ENCODE data around the gene ITPRIPL2. TPM values are rescaled to one million over a fixed set of nuclear protein-coding genes. Genes with fewer than 3 reads are reported as not detected.

Gene ITPRIPL2
- polyA plus RNA-seq, 1 donor (not counting 4 experiments of a cell fraction or from before 2014, with no cell fraction given): 5.9 TPM

GRCh38 chr16:19119564-19119963, 5.8 kb downstream of the ITPRIPL2 start:
- H4K20me1 ChIP-seq (ENCODE audit: control insufficient read depth, extremely low read depth, insufficient read depth, low read length): peaks cover 4% of the 10 kb centered on the region
- dilution Hi-C loops (cut with MboI; ENCODE audit: extremely low pct_ligation_motif_present, low sequenced_read_pairs): no loop called here
- peaks cover 5% of the 10 kb centered on the region for H3K79me2 ChIP-seq (ENCODE audit: control insufficient read depth, insufficient read depth, low read length)
- H3K9ac ChIP-seq (ENCODE audit: control insufficient read depth, extremely low read depth, insufficient read depth, low read length): peak overlapping the region; percentile 70
- no peaks in the 10 kb centered on the region for H3K27me3 ChIP-seq (ENCODE audit: control insufficient read depth, extremely low read depth, insufficient read depth, low read length)
- H3K4me3 ChIP-seq (ENCODE audit: control insufficient read depth in 2 of 3, extremely low read depth in 1 of 3, insufficient read depth in 2 of 3, low read depth in 1 of 3, low read length in 3 of 3): peak overlapping the region in 2 of 3 experiments; percentile 39 to 45
- no peaks in the 10 kb centered on the region for H3K36me3 ChIP-seq (ENCODE audit: control insufficient read depth in 2 of 2, extremely low read depth in 1 of 2, insufficient read depth in 2 of 2, low read length in 2 of 2)
- H3K4me2 ChIP-seq (ENCODE audit: control insufficient read depth, extremely low read depth, insufficient read depth, low read depth, low read length): peak overlapping the region; percentile 77
- TF ChIP-seq EZH2 (IDR thresholded peaks at IDR 0.05; ENCODE audit: low read length): no peak
- TF ChIP-seq CTCF (optimal IDR thresholded peaks at IDR 0.05 in 1 of 3, IDR thresholded peaks at IDR 0.05 in 1 of 3, conservative IDR thresholded peaks at IDR 0.05 in 1 of 3; ENCODE audit: extremely low read depth in 1 of 3, insufficient read depth in 2 of 3, low read length in 3 of 3): no peak
- H2AFZ ChIP-seq (ENCODE audit: control insufficient read depth, low read length): no peak overlapping the region
- no peaks in the 10 kb centered on the region for H3K9me3 ChIP-seq (ENCODE audit: control insufficient read depth, low read depth, low read length)
- DNase-seq (ENCODE audit: low read depth, low spot score) (no peak), FAIRE-seq (no peak)
- peak overlapping the region; percentile 68 for H3K27ac ChIP-seq (ENCODE audit: control insufficient read depth, insufficient read depth, low read length)
- H3K9me1 ChIP-seq (ENCODE audit: control insufficient read depth, extremely low read depth, insufficient read depth, low read length): peaks cover 6% of the 10 kb centered on the region
- peaks cover 63% of the 10 kb centered on the region for H3K4me1 ChIP-seq (ENCODE audit: control insufficient read depth, extremely low read depth, insufficient read depth, low read length)

GRCh38 chr16:19123535-19124178, 9.9 kb downstream of the ITPRIPL2 start:
- TF ChIP-seq EZH2 (IDR thresholded peaks at IDR 0.05; ENCODE audit: low read length): no peak
- no peak for TF ChIP-seq CTCF (optimal IDR thresholded peaks at IDR 0.05 in 1 of 3, IDR thresholded peaks at IDR 0.05 in 1 of 3, conservative IDR thresholded peaks at IDR 0.05 in 1 of 3; ENCODE audit: extremely low read depth in 1 of 3, insufficient read depth in 2 of 3, low read length in 3 of 3)
- dilution Hi-C loops (cut with MboI; ENCODE audit: extremely low pct_ligation_motif_present, low sequenced_read_pairs): no loop called here
- Histone ChIP-seq H3K27ac (ENCODE audit: control insufficient read depth, insufficient read depth, low read length) (no peak overlapping the region), H3K9me1 (ENCODE audit: control insufficient read depth, extremely low read depth, insufficient read depth, low read length) (peaks cover 6% of the 10 kb centered on the region), H3K9ac (ENCODE audit: control insufficient read depth, extremely low read depth, insufficient read depth, low read length) (no peak overlapping the region), H4K20me1 (ENCODE audit: control insufficient read depth, extremely low read depth, insufficient read depth, low read length) (peaks cover 4% of the 10 kb centered on the region), H3K4me3 (ENCODE audit: control insufficient read depth in 2 of 3, extremely low read depth in 1 of 3, insufficient read depth in 2 of 3, low read depth in 1 of 3, low read length in 3 of 3) (no peak overlapping the region), H2AFZ (ENCODE audit: control insufficient read depth, low read length) (no peak overlapping the region), H3K27me3 (ENCODE audit: control insufficient read depth, extremely low read depth, insufficient read depth, low read length) (no peaks in the 10 kb centered on the region), H3K79me2 (ENCODE audit: control insufficient read depth, insufficient read depth, low read length) (no peaks in the 10 kb centered on the region), H3K4me2 (ENCODE audit: control insufficient read depth, extremely low read depth, insufficient read depth, low read depth, low read length) (no peak overlapping the region), H3K36me3 (ENCODE audit: control insufficient read depth in 2 of 2, extremely low read depth in 1 of 2, insufficient read depth in 2 of 2, low read length in 2 of 2) (no peaks in the 10 kb centered on the region), H3K9me3 (ENCODE audit: control insufficient read depth, low read depth, low read length) (no peaks in the 10 kb centered on the region), H3K4me1 (ENCODE audit: control insufficient read depth, extremely low read depth, insufficient read depth, low read length) (peaks cover 33% of the 10 kb centered on the region)
- DNase-seq (ENCODE audit: low read depth, low spot score) (no peak), FAIRE-seq (no peak)
